ENCODE data around the gene THRAP3. TPM values are rescaled to one million over a fixed set of nuclear protein-coding genes. Genes with fewer than 3 reads are reported as not detected.

THRAP3 gene
- total and polyA plus RNA-seq, 2 donors (not counting 3 experiments of a cell fraction or from before 2014, with no cell fraction given): 38.0 to 144 TPM

GRCh38 chr1:36309397-36309796, 85.2 kb downstream of the THRAP3 start:
- dilution Hi-C loops (cut with MboI; ENCODE audit: extremely low pct_ligation_motif_present, low sequenced_read_pairs) (no loop called here), intact Hi-C loops (cut with micrococcal nuclease) (loop anchor here (1.0 kb wide), 1 partner anchor 9 kb away; no protein-coding TSS in a partner anchor)
- H3K9me3 ChIP-seq (replicated peaks; ENCODE audit: control insufficient read depth, insufficient read depth, low read length): no peaks in the 10 kb centered on the region
- no TSS peak for BruUV-seq (replicated peaks)
- POLR2A ChIA-PET: no interaction called here
- H2AFZ ChIP-seq (ENCODE audit: low read depth, low read length): no peak overlapping the region
- no peak overlapping the region for H3K27ac ChIP-seq (ENCODE audit: insufficient read depth, low read depth, low read length)
- DNase-seq (ENCODE audit: low read depth, low spot score) (no peak), FAIRE-seq (no peak)
- H3K9ac ChIP-seq (replicated peaks; ENCODE audit: extremely low read depth, insufficient read depth, low read length): no peak overlapping the region
- H3K79me2 ChIP-seq (ENCODE audit: control insufficient read depth, insufficient read depth, low read length): peaks cover 2% of the 10 kb centered on the region
- TF ChIP-seq GATA2 (IDR thresholded peaks at IDR 0.05; ENCODE audit: insufficient read depth, insufficient read length, low read depth, low read length) (no peak), EZH2 (IDR thresholded peaks at IDR 0.05; ENCODE audit: borderline replicate concordance, low read depth, low read length, severe bottlenecking) (no peak), JUN (IDR thresholded peaks at IDR 0.05; ENCODE audit: borderline replicate concordance, insufficient read depth, insufficient read length, low read depth) (no peak), MYC (IDR thresholded peaks at IDR 0.05; ENCODE audit: low read depth, low read length) (no peak), POLR2A (IDR thresholded peaks at IDR 0.05; ENCODE audit: low read depth, low read length) (no peak), FOS (IDR thresholded peaks at IDR 0.05; ENCODE audit: borderline replicate concordance, insufficient read depth, low read length) (no peak), CTCF (IDR thresholded peaks at IDR 0.05; ENCODE audit: extremely low read depth in 1 of 2, insufficient read depth in 1 of 2, low read depth in 1 of 2, low read length in 2 of 2) (no peak), POLR2AphosphoS5 (IDR thresholded peaks at IDR 0.05; ENCODE audit: insufficient read depth, low read depth, low read length) (no peak)
- H3K4me1 ChIP-seq (ENCODE audit: control insufficient read depth, extremely low read depth, insufficient read depth, low read length): peaks cover 15% of the 10 kb centered on the region
- H3K4me2 ChIP-seq (ENCODE audit: insufficient read depth, low read length): no peak overlapping the region
- CTCF ChIA-PET: interaction anchor here (0.8 to 2.4 kb wide), 3 partner anchors 9 to 58 kb away, joined by 3 to 8 read pairs (median 4); partner anchors contain the start of gene EVA1B
- H4K20me1 ChIP-seq (replicated peaks; ENCODE audit: control insufficient read depth, extremely low read depth, insufficient read depth, low read length): no peaks in the 10 kb centered on the region
- H3K9me1 ChIP-seq (replicated peaks; ENCODE audit: control insufficient read depth, extremely low read depth, insufficient read depth, low read length): no peaks in the 10 kb centered on the region
- H3K4me3 ChIP-seq (replicated peaks in 1 of 3; ENCODE audit: insufficient read depth in 1 of 3, low read depth in 1 of 3, low read length in 3 of 3): no peak overlapping the region
- H3K27me3 ChIP-seq (ENCODE audit: control insufficient read depth in 2 of 2, insufficient read depth in 2 of 2, low read length in 2 of 2): no peaks in the 10 kb centered on the region
- H3K36me3 ChIP-seq (ENCODE audit: control insufficient read depth in 2 of 2, extremely low read depth in 1 of 2, insufficient read depth in 2 of 2, low read length in 2 of 2): peaks cover 0 to 3% of the 10 kb centered on the region in 2 experiments
